Right lobe of liver (tissue), 4 donors: ENCODE measurements around the gene HSP90AB1.

Experiments used
- POLR2A ChIP-seq: fragments of 450-650 bp; IDR thresholded peaks from one replicate; pipeline ENCODE4 v1.6.1; 2017; ENCODE audit warnings: antibody characterized with exemption, mild to moderate bottlenecking
- TF ChIP-seq, protein P1 (sequence below), 4 donors: fragments of 200-600 bp in 3 of 4; fragments of 450-650 bp in 1 of 4; IDR thresholded peaks; one replicate each; pipeline versions ENCODE4 v1.5.1 to v1.8.0; 2016 to 2022; ENCODE audit warnings: antibody characterized with exemption in 4 of 4, mild to moderate bottlenecking in 2 of 4
- donor health status: DM: no; HTN: no; CAD: no.
- donor health status: DM: no; HTN: no; CAD: no.
- donor health status: DM: no; HTN: yes; CAD: no.

DNA sequence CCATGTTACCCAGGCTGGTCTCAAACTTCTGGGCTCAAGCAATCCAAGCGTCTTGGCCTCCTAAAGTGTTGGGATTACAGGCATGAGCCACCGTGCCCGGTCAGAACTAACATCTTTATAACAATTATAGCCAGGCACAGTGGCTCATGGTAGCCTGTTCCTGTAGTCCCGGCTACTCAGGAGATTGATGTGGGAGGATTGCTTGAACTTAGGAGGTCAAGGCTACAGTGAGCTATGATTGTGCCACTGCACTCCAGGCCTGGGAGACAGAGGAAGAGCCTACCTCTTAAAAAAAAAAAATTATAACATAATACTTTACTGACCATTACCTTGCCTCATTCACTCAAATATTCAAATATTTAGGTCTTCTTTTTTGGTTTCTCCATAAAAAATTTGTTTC lies 47.0 kb upstream of the HSP90AB1 start:
- TF ChIP-seq, protein P1, sequence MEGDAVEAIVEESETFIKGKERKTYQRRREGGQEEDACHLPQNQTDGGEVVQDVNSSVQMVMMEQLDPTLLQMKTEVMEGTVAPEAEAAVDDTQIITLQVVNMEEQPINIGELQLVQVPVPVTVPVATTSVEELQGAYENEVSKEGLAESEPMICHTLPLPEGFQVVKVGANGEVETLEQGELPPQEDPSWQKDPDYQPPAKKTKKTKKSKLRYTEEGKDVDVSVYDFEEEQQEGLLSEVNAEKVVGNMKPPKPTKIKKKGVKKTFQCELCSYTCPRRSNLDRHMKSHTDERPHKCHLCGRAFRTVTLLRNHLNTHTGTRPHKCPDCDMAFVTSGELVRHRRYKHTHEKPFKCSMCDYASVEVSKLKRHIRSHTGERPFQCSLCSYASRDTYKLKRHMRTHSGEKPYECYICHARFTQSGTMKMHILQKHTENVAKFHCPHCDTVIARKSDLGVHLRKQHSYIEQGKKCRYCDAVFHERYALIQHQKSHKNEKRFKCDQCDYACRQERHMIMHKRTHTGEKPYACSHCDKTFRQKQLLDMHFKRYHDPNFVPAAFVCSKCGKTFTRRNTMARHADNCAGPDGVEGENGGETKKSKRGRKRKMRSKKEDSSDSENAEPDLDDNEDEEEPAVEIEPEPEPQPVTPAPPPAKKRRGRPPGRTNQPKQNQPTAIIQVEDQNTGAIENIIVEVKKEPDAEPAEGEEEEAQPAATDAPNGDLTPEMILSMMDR (IDR thresholded peaks at IDR 0.05) = no peak
- no peak for TF ChIP-seq POLR2A
